ENCODE results near the gene U2SURP.

U2SURP gene

DNA sequence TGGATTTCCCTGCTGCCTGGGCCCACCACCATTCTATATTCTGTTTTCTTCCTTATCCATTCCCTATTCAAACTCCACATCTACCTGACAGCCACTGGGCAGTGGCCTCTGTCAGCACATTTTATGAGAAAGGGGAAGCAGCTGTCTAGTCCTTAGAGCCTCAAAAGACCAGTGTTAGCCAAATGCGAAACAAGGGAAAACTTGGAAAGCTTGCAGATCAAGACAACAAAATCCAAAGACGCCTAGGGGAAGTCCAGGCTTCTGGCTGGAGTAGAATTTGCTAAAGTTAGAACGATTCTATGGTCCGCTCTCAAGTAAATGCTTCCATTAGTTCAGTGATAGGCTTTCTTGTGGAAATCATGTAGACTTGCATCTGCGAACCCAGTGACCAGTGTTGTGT lies 78.8 kb downstream of the U2SURP start:
- DNase-seq (ENCODE audit: low read depth), result no peak
- TF ChIP-seq, protein P1, sequence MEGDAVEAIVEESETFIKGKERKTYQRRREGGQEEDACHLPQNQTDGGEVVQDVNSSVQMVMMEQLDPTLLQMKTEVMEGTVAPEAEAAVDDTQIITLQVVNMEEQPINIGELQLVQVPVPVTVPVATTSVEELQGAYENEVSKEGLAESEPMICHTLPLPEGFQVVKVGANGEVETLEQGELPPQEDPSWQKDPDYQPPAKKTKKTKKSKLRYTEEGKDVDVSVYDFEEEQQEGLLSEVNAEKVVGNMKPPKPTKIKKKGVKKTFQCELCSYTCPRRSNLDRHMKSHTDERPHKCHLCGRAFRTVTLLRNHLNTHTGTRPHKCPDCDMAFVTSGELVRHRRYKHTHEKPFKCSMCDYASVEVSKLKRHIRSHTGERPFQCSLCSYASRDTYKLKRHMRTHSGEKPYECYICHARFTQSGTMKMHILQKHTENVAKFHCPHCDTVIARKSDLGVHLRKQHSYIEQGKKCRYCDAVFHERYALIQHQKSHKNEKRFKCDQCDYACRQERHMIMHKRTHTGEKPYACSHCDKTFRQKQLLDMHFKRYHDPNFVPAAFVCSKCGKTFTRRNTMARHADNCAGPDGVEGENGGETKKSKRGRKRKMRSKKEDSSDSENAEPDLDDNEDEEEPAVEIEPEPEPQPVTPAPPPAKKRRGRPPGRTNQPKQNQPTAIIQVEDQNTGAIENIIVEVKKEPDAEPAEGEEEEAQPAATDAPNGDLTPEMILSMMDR (IDR thresholded peaks at IDR 0.05; ENCODE audit: low read depth, low read length, missing control alignments), result no peak
- H3K4me3 ChIP-seq (ENCODE audit: low read depth, low read length), result no peak overlapping the region

DNA sequence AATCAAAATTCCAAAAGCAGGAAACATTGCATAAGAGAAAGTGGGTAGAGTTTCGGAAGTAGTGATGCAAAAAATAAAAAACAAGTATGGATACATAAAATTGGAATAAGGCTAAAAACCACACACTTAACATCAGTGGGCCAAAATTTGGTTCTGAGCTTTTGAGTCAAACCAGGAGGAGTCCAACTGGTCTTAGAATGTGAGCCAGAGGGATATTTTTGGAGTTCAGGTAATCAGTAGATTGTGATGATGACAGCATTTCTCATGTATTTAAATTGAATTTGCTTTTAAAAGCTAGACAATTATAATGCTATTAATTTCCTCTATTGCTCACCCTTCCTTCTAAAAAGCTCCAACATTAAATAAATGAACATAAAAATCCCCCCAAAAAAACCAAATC lies 80.0 kb downstream of the U2SURP start:
- H3K4me3 ChIP-seq (ENCODE audit: low read depth, low read length), result peak overlapping the region; percentile 21; the same call in 1 of the 2 replicates
- TF ChIP-seq, protein P1 (IDR thresholded peaks at IDR 0.05; ENCODE audit: low read depth, low read length, missing control alignments), result no peak
- no peak for DNase-seq (ENCODE audit: low read depth)

DNA sequence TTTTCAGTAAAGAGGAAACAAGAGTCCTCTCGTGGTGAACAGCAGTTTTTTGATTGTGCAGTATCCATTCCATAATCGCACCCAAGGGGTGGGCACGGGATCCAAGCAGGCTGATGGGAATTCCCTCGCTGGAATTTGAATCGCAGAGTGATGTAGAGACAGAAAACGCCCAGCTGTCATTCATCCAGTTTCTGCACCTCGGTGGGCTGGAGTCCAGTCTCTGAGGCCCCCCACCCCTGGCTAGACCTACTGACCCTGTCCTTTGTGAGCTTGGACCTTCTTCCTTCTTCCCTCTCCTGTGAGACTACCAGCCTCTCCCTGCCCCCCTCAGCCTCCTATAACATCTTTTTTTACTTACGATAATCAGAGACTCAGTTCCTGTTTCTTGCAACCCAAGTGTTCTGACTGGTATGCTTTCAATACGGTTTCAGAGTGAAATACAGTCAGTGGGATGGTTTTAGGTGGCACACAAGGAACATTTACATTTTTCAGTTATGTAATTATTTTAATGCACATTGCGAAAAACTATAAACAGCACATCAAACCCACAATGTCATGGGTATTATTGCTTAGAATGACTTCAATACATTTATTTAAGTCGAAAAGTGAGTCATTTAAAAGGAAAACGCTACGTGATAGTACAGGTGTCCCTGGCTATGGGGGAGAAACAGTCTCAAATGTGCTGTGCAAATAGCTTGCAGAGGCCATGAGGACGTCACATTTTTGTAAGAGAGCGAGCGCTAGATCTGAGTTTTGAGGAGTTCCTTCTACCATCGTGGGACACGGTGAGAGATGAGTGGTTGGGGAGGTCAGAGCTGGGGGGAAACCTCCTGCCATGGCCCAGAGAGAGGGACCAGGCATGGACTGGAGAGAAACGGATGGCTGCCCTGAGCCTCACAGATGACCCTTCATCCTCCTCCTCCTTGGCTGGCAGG lies 80.7 kb downstream of the U2SURP start:
- H3K4me3 ChIP-seq (ENCODE audit: low read depth, low read length), result peak overlapping the region; percentile 48
- peak; percentile 90 for DNase-seq (ENCODE audit: low read depth)
- TF ChIP-seq, protein P1 (IDR thresholded peaks at IDR 0.05; ENCODE audit: low read depth, low read length, missing control alignments), result no peak

DNA sequence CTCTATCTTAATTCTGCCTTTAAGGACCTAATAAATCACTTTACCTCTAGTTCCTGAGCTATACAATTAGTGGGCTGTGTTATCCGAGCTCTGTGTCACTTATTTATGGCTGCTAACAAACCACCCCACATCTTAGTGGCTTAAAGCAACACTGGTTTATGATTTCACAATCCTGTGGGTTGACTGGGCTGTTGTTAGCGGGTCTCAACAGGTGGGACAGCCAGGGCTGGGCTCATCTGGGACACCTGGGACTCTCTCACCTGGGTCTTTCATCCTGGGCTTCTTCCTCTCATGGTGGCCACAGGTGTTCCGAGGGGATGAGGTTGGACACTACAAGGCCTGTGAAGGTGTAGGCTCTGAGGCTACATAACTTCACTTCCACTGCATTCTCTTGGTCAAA lies 82.4 kb downstream of the U2SURP start:
- TF ChIP-seq, protein P1 (IDR thresholded peaks at IDR 0.05; ENCODE audit: low read depth, low read length, missing control alignments), result no peak
- H3K4me3 ChIP-seq (ENCODE audit: low read depth, low read length), result no peak overlapping the region
- DNase-seq (ENCODE audit: low read depth), result no peak

DNA sequence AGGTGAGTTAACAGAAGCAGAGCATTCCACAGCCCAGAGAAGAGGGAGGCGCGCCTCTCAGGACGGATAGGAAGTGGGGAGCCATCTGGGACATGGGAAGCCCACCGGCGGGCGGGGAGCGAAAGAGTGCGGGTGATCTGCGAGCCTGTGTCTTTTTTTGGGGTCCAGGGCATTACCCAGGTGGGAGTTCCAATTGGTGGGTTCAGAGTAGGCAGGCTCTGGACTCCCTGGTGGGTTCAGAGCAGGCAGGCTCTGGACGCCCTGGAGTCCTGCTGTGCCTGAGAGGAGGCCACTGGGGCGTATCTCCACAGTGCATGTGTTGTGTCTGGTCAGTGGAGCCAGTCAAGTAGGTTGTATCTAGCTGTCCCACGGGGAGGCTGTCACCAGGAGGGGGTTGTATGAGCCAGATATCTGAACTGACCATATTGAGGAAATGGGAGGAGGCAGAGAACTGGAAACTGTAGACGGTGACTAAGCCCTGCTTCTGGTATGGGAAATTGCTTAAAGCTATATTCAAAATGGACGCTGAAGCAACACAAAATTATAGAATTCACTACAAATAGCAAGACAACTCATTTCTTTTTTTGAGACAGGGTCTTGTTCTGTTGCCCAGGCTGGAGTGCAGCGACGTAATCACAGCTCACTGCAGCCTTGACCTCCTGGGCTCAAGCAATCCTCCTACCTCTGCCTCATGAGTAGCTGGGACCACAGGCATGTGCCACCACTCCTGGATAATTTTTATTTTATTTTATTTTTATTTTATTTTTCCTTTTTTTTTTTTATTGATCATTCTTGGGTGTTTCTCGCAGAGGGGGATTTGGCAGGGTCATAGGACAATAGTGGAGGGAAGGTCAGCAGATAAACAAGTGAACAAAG lies 83.7 kb downstream of the U2SURP start:
- DNase-seq (ENCODE audit: low read depth), result peak; percentile 66
- no peak overlapping the region for H3K4me3 ChIP-seq (ENCODE audit: low read depth, low read length)
- TF ChIP-seq, protein P1 (IDR thresholded peaks at IDR 0.05; ENCODE audit: low read depth, low read length, missing control alignments), result peak; percentile 15

DNA sequence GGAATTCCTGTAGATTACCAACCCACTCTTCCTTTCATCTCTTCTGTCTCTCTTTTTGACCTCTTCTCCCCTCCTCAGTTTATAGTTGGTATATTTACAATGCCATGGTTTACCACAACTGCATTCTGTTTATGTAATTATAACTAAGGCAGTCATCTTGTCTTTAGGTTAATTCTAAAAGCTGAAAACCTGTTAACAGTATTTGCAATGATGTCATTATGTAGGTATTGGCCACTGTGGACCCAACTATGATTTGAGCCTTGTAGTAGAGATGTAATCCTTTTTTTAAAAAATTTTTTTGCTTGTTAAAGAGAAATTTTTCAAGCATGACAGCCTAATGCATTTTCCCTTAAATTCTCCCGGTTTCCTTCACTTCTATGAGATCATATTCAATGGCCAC lies 87.5 kb downstream of the U2SURP start:
- DNase-seq (ENCODE audit: low read depth), result no peak
- no peak overlapping the region for H3K4me3 ChIP-seq (ENCODE audit: low read depth, low read length)
- TF ChIP-seq, protein P1 (IDR thresholded peaks at IDR 0.05; ENCODE audit: low read depth, low read length, missing control alignments), result no peak

Measured in GM12864 (cell line).